Spleen (tissue), 7 donors: Measurements from ENCODE around the gene COL17A1.

ENCODE experiments used
- CTCF ChIP-seq, 11 experiments: fragments of 200-600 bp in 7 of 11; fragments of 450-650 bp in 4 of 11; sonication (generic) in 4 of 11; IDR thresholded peaks in 8 of 11; conservative IDR thresholded peaks in 3 of 11; 1 replicate in 7 of 11; 2 replicates in 4 of 11; pipeline versions ENCODE4 v1.4.0 to v1.8.0; 2016 to 2021; ENCODE audit warnings: antibody characterized with exemption in 11 of 11, inconsistent platforms in 4 of 11, mild to moderate bottlenecking in 1 of 11
- POLR2A ChIP-seq, 3 donors: fragments of 450-650 bp; IDR thresholded peaks; one replicate each; pipeline ENCODE4 v1.5.1; 2017; ENCODE audit warnings: antibody characterized with exemption in 3 of 3, mild to moderate bottlenecking in 1 of 3
- donor health status: DM: no; HTN: no; CAD: no; lungs with moderate emphysema.
- donor health status: DM: no; HTN: no; CAD: no.
- donor health status: DM: no; HTN: no; CAD: no.

- no peak for TF ChIP-seq POLR2A (IDR thresholded peaks at IDR 0.05)
- no peak for TF ChIP-seq CTCF (IDR thresholded peaks at IDR 0.05 in 8 of 11, conservative IDR thresholded peaks at IDR 0.05 in 3 of 11)
Measured at GRCh38 chr10:103983367-103983911, 102.2 kb downstream of the COL17A1 start.
